Urothelium cell line (cell line): Measurements from ENCODE around the gene FCHSD2.

Experiments
- DNase-seq: peaks from one replicate; pipeline ENCODE4 v3.0.0; 2011; ENCODE audit warnings: low spot score, mixed read lengths
- FAIRE-seq: peaks from 2 replicates; lab custom pipeline; 2011; peaks lifted over from hg19 to GRCh38; lab: Jason Lieb, UNC

Gene FCHSD2

GRCh38 chr11:73172992-73173656 is 31.0 kb upstream of the FCHSD2 start:
- FAIRE-seq = no peak

GRCh38 chr11:73171436-73172161 is 29.5 kb upstream of the FCHSD2 start:
- FAIRE-seq = no peak
- no peak for DNase-seq

More at GRCh38 chr11:73172992-73173656, 31.0 kb upstream of the FCHSD2 start:
- no peak for DNase-seq

GRCh38 chr11:73170140-73170539 is 28.0 kb upstream of the FCHSD2 start:
- FAIRE-seq (no peak), DNase-seq (no peak)

- FAIRE-seq = no peak
Observed at GRCh38 chr11:73168925-73169579, 26.9 kb upstream of the FCHSD2 start.

GRCh38 chr11:73167363-73167954 is 25.3 kb upstream of the FCHSD2 start:
- FAIRE-seq = no peak
- DNase-seq = no peak

More at GRCh38 chr11:73168925-73169579, 26.9 kb upstream of the FCHSD2 start:
- DNase-seq = no peak

- DNase-seq = no peak
- no peak for FAIRE-seq
Observed at GRCh38 chr11:73164803-73165540, 22.9 kb upstream of the FCHSD2 start.

- no peak for FAIRE-seq
Observed at GRCh38 chr11:73163638-73164174, 21.6 kb upstream of the FCHSD2 start.

GRCh38 chr11:73162196-73162740 is 20.1 kb upstream of the FCHSD2 start:
- DNase-seq = no peak
- no peak for FAIRE-seq

More at GRCh38 chr11:73163638-73164174, 21.6 kb upstream of the FCHSD2 start:
- no peak for DNase-seq

- no peak for FAIRE-seq
- DNase-seq = no peak
Observed at GRCh38 chr11:73160005-73160760, 18.1 kb upstream of the FCHSD2 start.

GRCh38 chr11:73159297-73159696 is 17.2 kb upstream of the FCHSD2 start:
- no peak for FAIRE-seq

GRCh38 chr11:73158356-73159051 is 16.4 kb upstream of the FCHSD2 start:
- FAIRE-seq (no peak), DNase-seq (no peak)

More at GRCh38 chr11:73159297-73159696, 17.2 kb upstream of the FCHSD2 start:
- DNase-seq = no peak

- peak; percentile 74 for DNase-seq
- FAIRE-seq = no peak
Observed at GRCh38 chr11:73157101-73158010, 15.2 kb upstream of the FCHSD2 start.

GRCh38 chr11:73156686-73157085 is 14.6 kb upstream of the FCHSD2 start:
- FAIRE-seq (no peak), DNase-seq (no peak)

GRCh38 chr11:73156114-73156513 is 14.0 kb upstream of the FCHSD2 start:
- FAIRE-seq (no peak), DNase-seq (no peak)

GRCh38 chr11:73155102-73155501 is 13.0 kb upstream of the FCHSD2 start:
- FAIRE-seq (no peak), DNase-seq (no peak)

- no peak for FAIRE-seq
Observed at GRCh38 chr11:73154178-73154577, 12.1 kb upstream of the FCHSD2 start.

GRCh38 chr11:73152861-73153483 is 10.9 kb upstream of the FCHSD2 start:
- no peak for DNase-seq

More at GRCh38 chr11:73154178-73154577, 12.1 kb upstream of the FCHSD2 start:
- no peak for DNase-seq

More at GRCh38 chr11:73152861-73153483, 10.9 kb upstream of the FCHSD2 start:
- no peak for FAIRE-seq
